ENCODE measurements around the gene NTRK1. TPM values are rescaled to one million over a fixed set of nuclear protein-coding genes. Genes with fewer than 3 reads are reported as not detected.

Gene NTRK1
- total RNA-seq, 1 donor from 2014 or later, result 13.4 TPM

GRCh38 chr1:156854634-156855033 lies 6.0 kb upstream of the NTRK1 start:
- intact Hi-C loops (cut with micrococcal nuclease), result no loop called here

- intact Hi-C loops (cut with micrococcal nuclease), result no loop called here
Measured at GRCh38 chr1:156856282-156856785, 4.3 kb upstream of the NTRK1 start.

GRCh38 chr1:156857532-156857931 lies 3.1 kb upstream of the NTRK1 start:
- intact Hi-C loops (cut with micrococcal nuclease), result no loop called here

GRCh38 chr1:156858555-156858956 lies 2.1 kb upstream of the NTRK1 start:
- intact Hi-C loops (cut with micrococcal nuclease), result no loop called here

- intact Hi-C loops (cut with micrococcal nuclease), result no loop called here
Measured at GRCh38 chr1:156858959-156859522, 1.6 kb upstream of the NTRK1 start, which contains the start of gene INSRR. TSS of gene INSRR (minus strand) at chr1:156859117. CDS start at chr1:156858621, 496 bp downstream.

- intact Hi-C loops (cut with micrococcal nuclease), result loop anchor here (1.0 kb wide), 4 partner anchors 33 to 133 kb away; partner anchors contain the start of gene SH2D2A
Measured at GRCh38 chr1:156859523-156860112, 1.0 kb upstream of the NTRK1 start.

GRCh38 chr1:156860113-156860627 lies 495 bp upstream of the NTRK1 start:
- intact Hi-C loops (cut with micrococcal nuclease), result loop anchor here (1.0 kb wide), 4 partner anchors 32 to 134 kb away; partner anchors contain the start of gene SH2D2A

- intact Hi-C loops (cut with micrococcal nuclease), result no loop called here
Measured at GRCh38 chr1:156862584-156862983, 1.9 kb downstream of the NTRK1 start.

GRCh38 chr1:156862997-156863599 lies 2.4 kb downstream of the NTRK1 start:
- intact Hi-C loops (cut with micrococcal nuclease), result no loop called here

- intact Hi-C loops (cut with micrococcal nuclease), result no loop called here
Measured at GRCh38 chr1:156863631-156864030, 3.0 kb downstream of the NTRK1 start.

GRCh38 chr1:156864796-156865195 lies 4.1 kb downstream of the NTRK1 start:
- intact Hi-C loops (cut with micrococcal nuclease), result no loop called here

- intact Hi-C loops (cut with micrococcal nuclease), result no loop called here
Measured at GRCh38 chr1:156865258-156865657, 4.6 kb downstream of the NTRK1 start.

GRCh38 chr1:156865865-156866248 lies 5.2 kb downstream of the NTRK1 start:
- intact Hi-C loops (cut with micrococcal nuclease), result no loop called here

GRCh38 chr1:156866249-156866909 lies 5.7 kb downstream of the NTRK1 start:
- intact Hi-C loops (cut with micrococcal nuclease), result no loop called here

- intact Hi-C loops (cut with micrococcal nuclease), result no loop called here
Measured at GRCh38 chr1:156868341-156868740, 7.7 kb downstream of the NTRK1 start.

GRCh38 chr1:156869455-156869854 lies 8.8 kb downstream of the NTRK1 start:
- intact Hi-C loops (cut with micrococcal nuclease), result no loop called here

GRCh38 chr1:156873659-156874058 lies 13.0 kb downstream of the NTRK1 start:
- intact Hi-C loops (cut with micrococcal nuclease), result no loop called here

GRCh38 chr1:156874142-156874541 lies 13.5 kb downstream of the NTRK1 start:
- intact Hi-C loops (cut with micrococcal nuclease), result no loop called here

- intact Hi-C loops (cut with micrococcal nuclease), result no loop called here
Measured at GRCh38 chr1:156874572-156875340, 14.1 kb downstream of the NTRK1 start.

GRCh38 chr1:156875341-156875615 lies 14.6 kb downstream of the NTRK1 start:
- intact Hi-C loops (cut with micrococcal nuclease), result no loop called here

- intact Hi-C loops (cut with micrococcal nuclease), result no loop called here
Measured at GRCh38 chr1:156876281-156876680, 15.6 kb downstream of the NTRK1 start.
